Pancreas (tissue), 10 donors: ENCODE data around the gene CLTB. TPM values are rescaled to one million over a fixed set of nuclear protein-coding genes. Genes with fewer than 3 reads are reported as not detected.

Source experiments
- ATAC-seq, 4 donors: fragments of 200-7000 bp; cut with Tn5 transposase; one replicate each; pipeline versions ENCODE4 v1.8.0 to v1.9.1; 2020; ENCODE audit warnings: mild to moderate bottlenecking in 4 of 4, moderate library complexity in 4 of 4
- DNase-seq, 6 donors: peaks; one replicate each; pipeline ENCODE4 v3.0.0-alpha.2; 2020
- FAIRE-seq: peaks from 2 replicates; lab custom pipeline; 2012; peaks lifted over from hg19 to GRCh38; lab: Jason Lieb, UNC
- H3K27ac ChIP-seq, 4 donors: fragments of 200-600 bp; sonication (generic); 1 replicate in 3 of 4; 2 replicates in 1 of 4; pipeline versions ENCODE4 v1.5.0 to v1.8.0; 2020
- H3K27me3 ChIP-seq, 4 donors: fragments of 200-600 bp; one replicate each; pipeline ENCODE4 v1.8.0; 2021
- H3K36me3 ChIP-seq, 3 donors: fragments of 200-600 bp; sonication (generic) in 1 of 3; one replicate each; pipeline versions ENCODE4 v1.5.0 to v1.8.0; 2020 to 2021
- H3K4me1 ChIP-seq, 3 donors: fragments of 200-600 bp; one replicate each; pipeline ENCODE4 v1.8.0; 2021
- H3K4me3 ChIP-seq, 4 donors: fragments of 200-600 bp; sonication (generic) in 2 of 4; one replicate each; pipeline versions ENCODE4 v1.5.0 to v1.8.0; 2020 to 2021
- H3K9me3 ChIP-seq, 4 donors: fragments of 200-600 bp; one replicate each; pipeline ENCODE4 v1.8.0; 2021
- WGBS, 2 donors: extraction: QIAGEN DNeasy Blood & Tissue Kit; methylation state at CpG; one replicate each; pipeline ENCODE4 v1.1.7; 2013; 5-methylcytosine and 5-hydroxymethylcytosine counted together
- intact Hi-C, 3 donors: fragments of 100-400 bp; cut with DNase I; formaldehyde crosslinking; loops; one replicate each; pipeline versions ENCODE4 v1.11.1 to v1.14.2; 2022
- microRNA-seq, 2 donors: library from miRNA; unstranded; fragments of <30 nt; microRNA quantifications; one replicate each; pipeline versions ENCODE4 to v1.1.0, GENCODE V29; 2019 to 2020
- polyA plus RNA-seq, 2 donors: library from polyadenylated mRNA; stranded (reverse); fragments of 200-250 nt; gene quantifications; one replicate each; pipeline ENCODE4 v1.2.3, GENCODE V29; 2013
- total RNA-seq, 6 donors: library from RNA; stranded (reverse); fragmentation: NEBNext Ultra II Directional in 4 of 6; extraction: Animal tissue kit (Norgen Biotek cat#: 25700) in 4 of 6; gene quantifications; one replicate each; pipeline versions ENCODE4 v1.2.1 to v1.2.4, GENCODE V29; 2021 to 2023
- TF ChIP-seq, protein P1 (sequence below), 4 donors: fragments of 200-600 bp; sonication (generic) in 3 of 4; IDR thresholded peaks; one replicate each; pipeline versions ENCODE4 v1.5.0 to v1.8.0; 2021; ENCODE audit warnings: antibody characterized with exemption in 4 of 4
- donor health status: healthy with polysubstance abuse.
- donor health status: DM: no; HTN: no; CAD: no; lungs with moderate emphysema.
- donor health status: DM: no; HTN: no; CAD: no.
- donor health status: control.
- donor health status: control.
- donor health status: Bipolar disorder and iron deficiency.
- donor health status: DM: yes; HTN: yes; CAD: no.
- donor health status: DM: no; HTN: no; CAD: no.
- donor health status: DM: no; HTN: no; CAD: no.
- donor health status: DM: yes; HTN: yes; CAD: no.

CLTB gene
- total and polyA plus RNA-seq, 8 donors: 28.6 to 92.0 (median 35.5) TPM

DNA sequence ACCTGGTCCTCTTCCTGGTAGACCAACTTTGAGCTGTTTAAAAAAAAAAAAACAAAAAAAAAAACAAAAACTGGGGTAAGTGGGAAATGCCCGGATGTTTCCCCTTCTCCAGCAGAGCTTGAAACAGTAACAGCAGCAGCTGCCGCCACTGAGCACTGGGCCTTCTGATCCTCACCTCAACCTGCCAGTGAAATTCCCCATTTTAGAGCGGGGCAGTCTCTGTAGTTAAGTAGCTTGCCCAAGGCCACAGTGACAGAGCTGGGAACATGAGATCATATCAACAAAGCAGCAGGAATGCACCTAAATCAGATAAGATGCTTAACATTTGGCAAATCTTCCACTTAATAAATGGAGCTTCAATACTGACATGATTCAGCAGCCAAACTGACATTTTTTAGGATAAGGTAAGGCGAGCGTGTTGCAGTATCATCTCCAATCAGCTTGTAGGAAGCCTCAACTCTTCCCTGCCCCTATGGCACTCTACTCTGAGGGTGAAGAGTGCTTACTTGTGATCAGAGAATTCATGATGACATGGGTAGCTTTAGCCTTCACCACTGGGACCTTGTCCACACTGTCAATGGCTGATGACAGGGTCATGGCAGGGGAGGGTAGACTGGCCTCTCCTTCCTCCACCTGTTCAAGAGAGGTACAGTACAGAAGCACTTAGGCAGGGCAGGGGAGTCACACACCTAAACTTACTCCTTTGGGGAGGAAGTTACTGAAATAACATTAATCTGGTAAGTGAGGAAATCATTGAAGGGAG, 64.0 kb downstream of the CLTB start:
- TF ChIP-seq, protein P1, sequence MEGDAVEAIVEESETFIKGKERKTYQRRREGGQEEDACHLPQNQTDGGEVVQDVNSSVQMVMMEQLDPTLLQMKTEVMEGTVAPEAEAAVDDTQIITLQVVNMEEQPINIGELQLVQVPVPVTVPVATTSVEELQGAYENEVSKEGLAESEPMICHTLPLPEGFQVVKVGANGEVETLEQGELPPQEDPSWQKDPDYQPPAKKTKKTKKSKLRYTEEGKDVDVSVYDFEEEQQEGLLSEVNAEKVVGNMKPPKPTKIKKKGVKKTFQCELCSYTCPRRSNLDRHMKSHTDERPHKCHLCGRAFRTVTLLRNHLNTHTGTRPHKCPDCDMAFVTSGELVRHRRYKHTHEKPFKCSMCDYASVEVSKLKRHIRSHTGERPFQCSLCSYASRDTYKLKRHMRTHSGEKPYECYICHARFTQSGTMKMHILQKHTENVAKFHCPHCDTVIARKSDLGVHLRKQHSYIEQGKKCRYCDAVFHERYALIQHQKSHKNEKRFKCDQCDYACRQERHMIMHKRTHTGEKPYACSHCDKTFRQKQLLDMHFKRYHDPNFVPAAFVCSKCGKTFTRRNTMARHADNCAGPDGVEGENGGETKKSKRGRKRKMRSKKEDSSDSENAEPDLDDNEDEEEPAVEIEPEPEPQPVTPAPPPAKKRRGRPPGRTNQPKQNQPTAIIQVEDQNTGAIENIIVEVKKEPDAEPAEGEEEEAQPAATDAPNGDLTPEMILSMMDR (IDR thresholded peaks at IDR 0.05): no peak
- ATAC-seq (peak in 2 of 4 donors; percentile 27 to 78), DNase-seq (no peak), FAIRE-seq (no peak)
- H3K36me3 ChIP-seq: peaks cover 0 to 44% (median 22%) of the 10 kb centered on the region in 3 donors
- H3K4me3 ChIP-seq: no peak overlapping the region
- 88 to 91% methylated on average over 5 of the region's 5 CpGs for WGBS, 2 donors
- no peaks in the 10 kb centered on the region for H3K4me1 ChIP-seq
- peak overlapping the region in 1 of 4 donors; percentile 15 for H3K27ac ChIP-seq
- intact Hi-C loops: no loop called here
- H3K27me3 ChIP-seq: no peaks in the 10 kb centered on the region
- no peaks in the 10 kb centered on the region for H3K9me3 ChIP-seq

DNA sequence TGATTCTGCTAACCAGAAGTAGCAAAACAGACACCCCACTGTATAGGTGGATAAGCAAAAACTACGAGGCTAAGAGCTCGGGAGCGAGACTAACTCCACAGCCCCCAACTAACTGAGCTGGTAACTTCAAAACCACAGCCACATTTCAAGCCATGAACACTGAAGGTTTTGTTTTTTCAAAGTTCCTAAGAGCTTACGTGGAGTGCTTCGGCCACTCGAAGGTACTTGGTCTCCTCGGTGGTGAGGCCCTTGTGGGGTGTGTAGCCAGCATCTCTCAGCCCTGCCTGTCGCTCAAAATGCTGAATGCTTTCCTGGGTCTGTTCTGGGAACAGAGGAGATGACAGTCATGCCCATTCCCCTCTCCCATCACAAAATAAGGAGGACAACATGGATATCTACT, 65.9 kb downstream of the CLTB start:
- FAIRE-seq: no peak
- Histone ChIP-seq H3K4me3 (no peak overlapping the region), H3K9me3 (no peaks in the 10 kb centered on the region), H3K27ac (no peak overlapping the region), H3K4me1 (no peaks in the 10 kb centered on the region), H3K27me3 (no peaks in the 10 kb centered on the region), H3K36me3 (peaks cover 0 to 63% (median 37%) of the 10 kb centered on the region in 3 donors)
- no peak for DNase-seq
- ATAC-seq: no peak
- 97 to 98% methylated on average over 8 of the region's 8 CpGs for WGBS, 2 donors
- TF ChIP-seq, protein P1 (IDR thresholded peaks at IDR 0.05): no peak
- intact Hi-C loops: no loop called here

DNA sequence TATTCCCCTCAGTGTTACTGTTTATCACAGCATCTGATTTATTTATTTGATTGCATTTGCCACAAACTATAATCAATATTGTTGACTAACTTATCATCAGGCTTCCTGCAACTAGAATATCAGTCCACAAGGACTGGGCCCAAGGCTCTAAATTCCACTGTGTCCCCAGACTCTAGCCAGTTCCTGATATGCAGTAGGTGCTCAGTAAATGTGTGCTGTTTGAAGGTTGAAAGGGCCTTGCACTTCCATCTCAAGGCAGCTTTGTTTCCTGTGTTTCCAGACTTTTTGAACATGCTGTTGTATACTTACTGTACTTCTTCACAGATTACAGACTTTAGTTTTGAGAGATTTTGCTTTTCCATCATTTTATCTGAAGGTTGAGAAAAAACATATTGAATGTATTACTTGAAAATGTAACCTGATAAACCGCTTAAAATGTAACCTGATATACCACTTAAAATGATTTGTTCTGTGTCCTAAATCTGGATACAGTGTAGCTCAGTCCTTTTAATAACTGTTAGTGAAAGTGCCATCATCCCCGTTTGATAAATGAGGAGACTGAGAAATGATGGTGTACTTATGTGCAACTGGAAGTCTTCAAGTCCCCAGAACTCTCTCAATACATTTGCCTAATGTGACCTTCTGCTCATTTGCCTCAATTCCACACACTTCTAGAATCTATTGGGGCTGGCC, 73.4 kb downstream of the CLTB start:
- H3K36me3 ChIP-seq: peaks cover 0 to 42% (median 27%) of the 10 kb centered on the region in 3 donors
- FAIRE-seq: no peak
- no peak overlapping the region for H3K4me3 ChIP-seq
- H3K27ac ChIP-seq: no peak overlapping the region
- TF ChIP-seq, protein P1 (IDR thresholded peaks at IDR 0.05): no peak
- WGBS, 2 donors: 56 to 81% methylated on average over 2 of the region's 2 CpGs
- intact Hi-C loops: no loop called here
- no peak for ATAC-seq
- DNase-seq: no peak
- no peaks in the 10 kb centered on the region for H3K27me3 ChIP-seq
- no peaks in the 10 kb centered on the region for H3K4me1 ChIP-seq
- no peaks in the 10 kb centered on the region for H3K9me3 ChIP-seq

Small RNAs within 50 kb of the gene (microRNA-seq; reads per million reads assigned to microRNA genes)
- 3.2 to 7.7 reads per million in 2 donors for gene MIR1271

Other genes with a start within 250 kb of the CLTB start
- 10 to 100 TPM in 2 of 6 donors, 1 to 10 TPM in 4; 7.3 to 15.3 (median 8.7) TPM for gene SIMC1, start 178.1 kb downstream of the CLTB start, total RNA-seq
- 1 to 10 TPM; 5.3 to 7.0 TPM for gene SIMC1, start 178.1 kb downstream of the CLTB start, polyA plus RNA-seq
- 10 to 100 TPM; 37.0 to 58.5 (median 42.2) TPM for gene KIAA1191, start 54.8 kb downstream of the CLTB start, total RNA-seq
- gene KIAA1191, start 54.8 kb downstream of the CLTB start, polyA plus RNA-seq: 10 to 100 TPM; 28.7 to 43.3 TPM
- 1 to 10 TPM in 5 of 6 donors, under 1 TPM in 1; 0.95 to 5.3 (median 1.7) TPM for gene ARL10, start 51.1 kb downstream of the CLTB start, total RNA-seq
- 1 to 10 TPM; 3.0 to 4.0 TPM for gene ARL10, start 51.1 kb downstream of the CLTB start, polyA plus RNA-seq
- gene NOP16, start 27.9 kb downstream of the CLTB start, total RNA-seq: 10 to 100 TPM in 2 of 6 donors, 1 to 10 TPM in 4; 4.7 to 13.3 (median 7.9) TPM
- 10 to 100 TPM; 18.4 to 23.2 TPM for gene NOP16, start 27.9 kb downstream of the CLTB start, polyA plus RNA-seq
- 10 to 100 TPM; 30.0 to 47.4 (median 44.4) TPM for gene HIGD2A, start 27.8 kb downstream of the CLTB start, total RNA-seq
- gene HIGD2A, start 27.8 kb downstream of the CLTB start, polyA plus RNA-seq: 100 to 1,000 TPM; 101 to 109 TPM
- gene FAF2, start 31.8 kb upstream of the CLTB start, total RNA-seq: 10 to 100 TPM in 5 of 6 donors, 1 to 10 TPM in 1; 9.3 to 18.0 (median 15.6) TPM
- gene FAF2, start 31.8 kb upstream of the CLTB start, polyA plus RNA-seq: 10 to 100 TPM in 1 of 2 donors, 1 to 10 TPM in 1; 6.8 to 15.5 TPM
- gene RNF44, start 120.9 kb upstream of the CLTB start, total RNA-seq: 10 to 100 TPM; 13.8 to 36.6 (median 18.5) TPM
- 10 to 100 TPM; 18.0 to 27.5 TPM for gene RNF44, start 120.9 kb upstream of the CLTB start, polyA plus RNA-seq
- gene CDHR2, start 132.8 kb upstream of the CLTB start, total RNA-seq: 1 to 10 TPM in 1 of 6 donors, under 1 TPM in 4, not detected in 1; 0.19 to 1.1 (median 0.26) TPM
- gene CDHR2, start 132.8 kb upstream of the CLTB start, polyA plus RNA-seq: under 1 TPM; 0.23 to 0.89 TPM
- gene GPRIN1, start 193.6 kb upstream of the CLTB start, total RNA-seq: 1 to 10 TPM in 2 of 6 donors, under 1 TPM in 4; 0.23 to 1.1 (median 0.42) TPM
- 1 to 10 TPM in 1 of 2 donors, under 1 TPM in 1; 0.72 to 3.2 TPM for gene GPRIN1, start 193.6 kb upstream of the CLTB start, polyA plus RNA-seq
- under 1 TPM in 5 of 6 donors, not detected in 1; 0.14 to 0.41 (median 0.35) TPM for gene SNCB, start 214.0 kb upstream of the CLTB start, total RNA-seq
- gene SNCB, start 214.0 kb upstream of the CLTB start, polyA plus RNA-seq: 1 to 10 TPM; 3.6 to 6.6 TPM
- gene EIF4E1B, start 214.1 kb upstream of the CLTB start, total RNA-seq: under 1 TPM in 1 of 6 donors, not detected in 5; 0.04 TPM
- 1 to 10 TPM in 1 of 2 donors, under 1 TPM in 1; 0.30 to 1.5 TPM for gene EIF4E1B, start 214.1 kb upstream of the CLTB start, polyA plus RNA-seq
- gene TSPAN17, start 230.9 kb upstream of the CLTB start, total RNA-seq: 10 to 100 TPM; 12.4 to 26.6 (median 15.3) TPM
- 10 to 100 TPM; 22.8 to 30.1 TPM for gene TSPAN17, start 230.9 kb upstream of the CLTB start, polyA plus RNA-seq